GM21737 (cell line): ENCODE data around the gene OR2C3.
A peak's percentile ranks its signal among the peaks of the same experiment; 100 is the strongest.
"Not testable (repeated sequence)": the region's sequence is repeated elsewhere in the genome, so short reads cannot be mapped to it uniquely, and the experiment has no call there.

Source experiments
- ATAC-seq: cut with Tn5 transposase; IDR thresholded peaks from one replicate; pipeline ENCODE4 v1.9.1; 2021; ENCODE audit warnings: mild to moderate bottlenecking, moderate library complexity; ENCODE audit not compliant: unreplicated experiment

The OR2C3 gene

DNA sequence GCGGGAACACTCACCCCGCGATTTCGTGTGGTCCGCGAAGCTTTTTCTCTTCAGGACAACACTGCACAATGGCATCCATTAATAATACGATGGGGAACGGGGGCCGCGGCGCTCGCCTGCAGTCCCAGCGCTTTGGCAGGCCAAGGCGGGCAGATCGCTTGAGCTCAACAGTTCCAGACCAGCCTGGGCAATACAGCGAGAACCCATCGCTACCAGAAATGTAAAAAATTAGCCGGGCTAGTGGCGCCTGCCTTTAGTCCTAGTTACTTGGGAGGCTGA, 17.7 kb downstream of the OR2C3 start:
- no peak for ATAC-seq

- ATAC-seq: no peak
Measured at GRCh38 chr1:247517795-247518612, 18.2 kb downstream of the OR2C3 start.

DNA sequence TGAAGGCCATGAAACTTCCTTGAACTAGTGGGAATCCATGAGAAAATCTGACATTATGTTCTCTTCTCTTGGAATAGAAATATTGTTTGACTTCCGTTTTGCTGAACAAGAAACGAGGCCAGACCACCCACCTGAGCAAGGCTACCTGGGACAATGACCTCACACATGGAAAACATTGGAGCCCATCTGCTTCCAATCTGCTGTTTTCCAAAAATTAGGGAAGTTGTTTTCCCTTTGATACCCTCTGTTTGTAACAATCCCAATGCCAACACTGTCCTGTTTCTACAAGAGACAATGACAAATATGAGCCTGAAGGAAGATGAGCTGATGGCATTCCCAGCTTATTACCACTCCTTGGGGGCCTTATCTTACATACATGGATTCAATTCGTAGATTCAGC, 29.4 kb downstream of the OR2C3 start:
- no peak for ATAC-seq

- no peak for ATAC-seq
Measured at GRCh38 chr1:247500865-247501264, 35.4 kb downstream of the OR2C3 start.

GRCh38 chr1:247496581-247497285, 39.5 kb downstream of the OR2C3 start:
- ATAC-seq: no peak

DNA sequence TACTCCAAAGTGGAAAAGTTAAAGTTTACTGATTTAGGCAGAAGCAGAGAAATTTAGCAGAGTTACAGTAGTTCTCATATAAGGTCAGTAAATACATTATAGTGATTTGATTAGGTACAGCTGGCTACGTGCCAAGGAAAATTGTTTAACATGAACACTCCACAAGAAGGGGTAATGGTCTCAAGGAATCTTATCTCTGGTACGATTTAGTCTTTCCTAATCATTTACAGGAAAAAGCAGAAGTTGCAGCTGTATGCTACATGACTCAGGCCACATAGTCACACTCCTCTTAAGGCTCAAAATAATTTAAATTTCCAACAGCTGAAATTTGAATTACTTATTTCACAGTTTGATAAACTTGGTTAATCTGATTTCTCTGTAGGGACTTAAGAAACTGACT, 41.5 kb downstream of the OR2C3 start:
- ATAC-seq: no peak

DNA sequence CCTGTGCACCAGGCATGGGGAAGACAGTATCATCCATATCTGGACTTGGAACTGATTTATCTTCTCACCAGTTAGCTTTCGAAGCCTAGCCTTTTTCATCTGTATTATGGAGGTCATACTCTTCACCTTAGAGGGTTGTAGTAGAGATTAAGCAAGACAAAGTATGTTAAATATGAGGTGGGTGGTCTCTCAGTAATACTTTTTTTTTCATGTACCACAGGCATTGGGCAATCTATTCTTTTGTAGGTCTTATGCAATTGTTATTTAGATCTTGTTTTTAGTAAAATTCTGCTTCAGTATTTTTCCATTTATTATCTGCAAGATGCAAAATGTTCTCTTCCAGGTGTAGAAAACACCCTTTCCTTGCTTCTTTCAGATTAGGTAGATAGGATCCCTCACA, 43.1 kb downstream of the OR2C3 start:
- ATAC-seq: no peak

DNA sequence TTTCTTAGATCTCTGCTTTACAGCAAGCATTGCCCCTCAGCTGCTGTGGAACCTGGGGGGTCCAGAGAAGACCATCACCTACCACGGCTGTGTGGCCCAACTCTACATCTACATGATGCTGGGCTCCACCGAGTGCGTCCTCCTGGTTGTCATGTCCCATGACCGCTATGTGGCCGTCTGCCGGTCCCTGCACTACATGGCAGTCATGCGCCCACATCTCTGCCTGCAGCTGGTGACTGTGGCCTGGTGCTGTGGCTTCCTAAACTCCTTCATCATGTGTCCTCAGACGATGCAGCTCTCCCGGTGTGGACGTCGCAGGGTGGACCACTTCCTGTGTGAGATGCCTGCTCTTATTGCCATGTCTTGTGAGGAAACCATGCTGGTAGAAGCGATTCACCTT, 44.9 kb downstream of the OR2C3 start:
- no peak for ATAC-seq

DNA sequence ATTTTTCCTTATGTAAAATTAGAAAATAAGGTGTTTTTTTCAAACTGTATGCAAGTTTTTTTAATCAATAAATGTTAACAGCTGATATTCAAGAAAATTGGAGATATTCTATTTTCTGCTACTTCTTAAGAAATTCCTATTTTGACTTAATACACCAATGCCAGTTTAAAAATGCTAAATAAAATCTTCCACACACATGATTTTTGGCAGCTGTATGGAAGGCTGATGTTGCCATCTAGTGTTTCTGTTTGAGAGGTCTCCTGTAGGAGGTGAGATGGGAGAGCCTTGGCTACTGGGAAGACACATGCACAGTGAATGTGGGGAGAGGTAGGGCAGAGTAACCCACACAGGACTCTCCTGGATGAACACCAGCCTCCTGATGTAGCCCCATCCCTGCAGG, 49.2 kb downstream of the OR2C3 start:
- ATAC-seq: peak; percentile 62

DNA sequence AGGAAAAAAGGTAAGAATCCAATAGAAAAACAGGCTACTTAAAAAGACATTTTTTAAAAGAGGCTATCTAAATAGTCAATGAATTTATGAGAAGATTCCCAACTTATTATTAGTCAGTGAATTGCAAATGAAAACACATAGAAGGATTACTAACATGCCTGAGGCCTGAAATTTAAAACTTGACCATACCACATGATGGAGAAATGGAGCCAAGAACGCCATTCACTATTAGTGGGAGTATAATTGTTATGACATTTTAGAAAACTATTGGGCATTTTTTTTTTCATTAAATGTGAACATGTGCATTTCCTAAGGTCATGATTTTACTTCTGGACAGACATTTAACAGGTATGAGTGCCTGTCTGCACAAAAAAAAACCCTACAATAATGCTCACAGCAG, 53.5 kb downstream of the OR2C3 start:
- no peak for ATAC-seq

DNA sequence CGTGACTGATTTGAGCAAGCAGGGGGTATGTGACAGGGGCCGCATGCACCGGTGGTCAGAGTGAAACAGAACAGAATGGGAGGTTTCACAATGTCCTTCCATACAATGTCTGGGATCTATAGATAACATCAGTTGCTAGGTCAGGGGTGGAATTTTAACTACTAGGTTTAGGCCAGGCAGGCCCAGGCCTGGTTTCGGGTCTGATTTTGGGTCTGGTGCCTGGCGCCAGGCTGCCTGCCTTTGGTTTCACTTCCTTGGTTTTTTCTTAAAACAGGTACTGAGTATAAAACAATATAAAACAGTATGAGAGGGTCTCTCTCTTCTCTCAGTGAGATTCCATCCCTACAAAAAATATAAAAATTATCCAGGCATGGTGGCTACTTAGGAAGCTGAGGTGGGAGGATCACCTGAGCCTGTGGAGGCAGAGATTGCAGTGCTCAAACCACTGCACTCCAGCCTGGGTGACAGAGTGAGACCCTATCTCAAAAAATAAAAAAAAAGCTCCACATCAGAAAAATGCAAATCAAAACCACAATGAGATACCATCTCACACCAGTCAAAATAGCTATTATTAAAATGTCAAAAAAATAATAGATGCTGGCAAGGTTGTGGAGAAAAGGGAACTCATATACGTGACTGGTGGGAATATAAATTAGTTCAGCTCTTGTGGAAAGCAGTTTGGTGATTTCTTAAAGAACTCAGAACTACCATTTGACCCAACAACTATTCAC, 59.7 kb downstream of the OR2C3 start:
- ATAC-seq: not testable (repeated sequence)

DNA sequence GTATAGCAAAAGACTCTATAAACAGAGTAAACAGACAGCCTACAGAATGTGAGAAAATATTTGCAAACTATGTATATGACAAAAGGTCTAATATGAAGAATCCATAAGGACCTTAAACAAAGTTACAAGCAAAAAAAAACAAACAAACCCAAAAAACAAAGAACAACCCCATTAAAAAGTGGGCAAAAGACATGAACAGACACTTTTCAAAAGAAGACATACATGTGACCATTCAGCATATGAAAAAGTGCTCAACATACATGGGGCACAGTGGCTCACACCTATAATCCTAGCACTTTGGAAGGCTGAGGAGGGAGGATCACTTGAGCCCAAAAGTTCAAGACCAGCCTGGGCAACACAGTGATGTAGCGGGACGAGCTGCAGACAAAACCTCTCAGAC, 60.4 kb downstream of the OR2C3 start:
- ATAC-seq: no peak
